ENCODE results near the gene NDUFC1.

GRCh38 chr4:139273835-139274234 lies 28.4 kb downstream of the NDUFC1 start:
- no peak for TF ChIP-seq SP2 (IDR thresholded peaks at IDR 0.05; ENCODE audit: low read length)
- TF ChIP-seq EZH2 (IDR thresholded peaks at IDR 0.05; ENCODE audit: low read depth, low read length, severe bottlenecking) = no peak
- TF ChIP-seq ASH2L (IDR thresholded peaks at IDR 0.05; ENCODE audit: low read length) = no peak
- TF ChIP-seq SIN3A (conservative IDR thresholded peaks at IDR 0.05 in 1 of 2, IDR thresholded peaks at IDR 0.05 in 1 of 2; ENCODE audit: low read depth in 1 of 2, low read length in 2 of 2) = no peak
